Inflammatory macrophage treated with lipopolysaccharide for 1 hour (primary cell): ENCODE measurements around the gene QPRT.
A peak's percentile ranks its signal among the peaks of the same experiment; 100 is the strongest.
"Not testable (repeated sequence)": the region's sequence is repeated elsewhere in the genome, so short reads cannot be mapped to it uniquely, and the experiment has no call there.

Experiments used
- DNase-seq, 2 donors: peaks; one replicate each; pipeline ENCODE4 v3.0.0-alpha.2; 2020 to 2022

Gene QPRT

GRCh38 chr16:29720703-29721102, 41.7 kb downstream of the QPRT start:
- no peak for DNase-seq

DNA sequence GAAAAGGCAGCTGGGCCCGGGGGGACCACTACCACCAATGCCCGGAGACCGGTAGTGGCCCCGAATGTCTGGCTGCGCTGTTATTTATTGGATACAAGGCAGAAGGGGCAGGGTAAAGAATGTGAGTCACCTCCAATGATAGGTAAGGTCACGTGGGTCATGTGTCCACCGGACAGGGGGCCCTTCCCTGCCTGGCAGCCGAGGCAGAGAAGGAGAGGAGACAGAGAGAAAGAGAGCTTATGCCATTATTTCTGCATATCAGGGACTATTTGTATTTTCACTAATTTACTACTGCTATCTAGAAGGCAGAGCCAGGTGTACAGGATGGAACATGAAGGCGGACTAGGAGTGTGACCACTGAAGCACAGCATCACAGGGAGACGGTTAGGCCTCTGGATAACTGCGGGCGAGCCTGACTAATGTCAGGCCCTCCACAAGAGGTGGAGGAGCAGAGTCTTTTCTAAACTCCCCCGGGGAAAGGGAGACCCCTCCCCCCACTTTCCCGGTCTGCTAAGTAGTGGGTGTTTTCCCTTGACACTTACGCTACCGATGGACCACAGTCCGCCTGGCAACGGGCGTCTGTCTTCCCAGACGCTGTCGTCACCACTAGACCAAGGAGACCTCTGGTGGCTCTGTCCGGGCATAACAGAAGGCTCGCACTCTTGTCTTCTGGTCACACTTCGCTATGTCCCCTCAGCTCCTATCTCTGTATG, 42.3 kb downstream of the QPRT start:
- DNase-seq, result peak; percentile 53 to 79

DNA sequence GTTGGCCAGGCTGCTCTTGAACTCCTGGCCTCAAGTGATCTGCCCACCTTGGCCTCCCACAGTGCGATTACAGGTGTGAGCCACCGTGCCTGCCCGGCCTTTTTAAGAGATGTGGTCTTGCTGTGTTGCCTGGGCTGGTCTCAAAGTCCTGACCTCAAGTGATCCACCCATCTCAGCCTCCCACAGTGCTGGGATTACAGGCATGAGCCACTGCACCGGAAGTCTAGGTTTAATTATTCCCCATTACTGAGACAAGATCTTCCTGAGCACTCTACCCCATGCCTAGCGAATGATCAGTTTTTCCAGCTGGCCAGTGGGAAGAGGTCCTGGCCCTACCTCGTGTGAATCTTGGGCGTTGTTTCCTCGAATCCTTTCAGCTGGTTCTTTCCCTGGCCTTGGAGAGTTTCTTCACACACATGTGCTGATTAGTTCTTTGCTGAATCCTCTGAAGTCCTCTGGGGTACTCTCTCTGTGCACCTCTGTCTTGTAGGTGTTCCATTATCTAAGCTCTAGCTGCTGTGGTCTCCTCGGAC, 47.9 kb downstream of the QPRT start:
- no peak for DNase-seq

- DNase-seq, result no peak
These were observed 48.5 kb downstream of the QPRT start for GRCh38 chr16:29727452-29727851.

GRCh38 chr16:29729116-29729521, 50.1 kb downstream of the QPRT start:
- peak; percentile 32 to 44 for DNase-seq

GRCh38 chr16:29730649-29731048, 51.7 kb downstream of the QPRT start:
- no peak for DNase-seq

- DNase-seq, result not testable (repeated sequence)
These were observed 53.0 kb downstream of the QPRT start for GRCh38 chr16:29731768-29732601.

DNA sequence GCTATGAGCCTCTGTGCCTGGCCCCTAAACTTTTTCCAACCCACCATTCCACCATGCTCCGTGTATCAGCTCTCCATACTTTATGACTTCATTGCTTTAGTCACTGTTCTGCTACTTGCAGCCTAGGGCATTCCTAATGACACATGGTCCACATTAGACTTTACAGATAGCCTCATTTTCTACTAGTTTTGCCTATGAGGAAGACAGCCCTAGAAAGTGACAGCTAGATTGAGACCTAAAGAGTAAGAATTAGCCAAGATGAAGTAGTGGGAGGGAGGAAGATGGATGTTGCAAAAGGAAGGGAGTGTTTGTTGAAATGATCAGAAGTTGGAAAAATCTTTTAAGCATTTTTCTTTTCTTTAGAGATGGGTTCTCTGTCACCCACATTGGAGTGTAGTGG, 55.8 kb downstream of the QPRT start:
- peak; percentile 83 to 95 for DNase-seq

- no peak for DNase-seq
These were observed 57.1 kb downstream of the QPRT start for GRCh38 chr16:29736112-29736511.

DNA sequence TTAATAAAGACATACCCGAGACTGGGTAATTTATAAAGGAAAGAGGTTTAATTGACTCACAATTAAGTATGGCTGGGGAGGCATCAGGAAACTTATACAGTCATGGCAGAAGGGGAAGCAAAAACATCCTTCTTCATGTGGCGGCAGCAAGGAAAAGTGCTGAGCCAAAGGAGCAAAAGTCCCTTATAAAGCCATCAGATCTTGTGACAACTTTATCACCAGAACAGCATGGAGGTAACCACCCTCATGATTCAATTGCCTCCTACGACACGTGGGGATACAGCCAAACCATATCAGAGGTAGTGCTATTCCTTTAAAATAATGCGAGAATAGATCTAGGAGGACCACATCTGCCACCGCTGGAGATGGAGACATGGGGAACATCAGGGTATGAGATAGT, 57.8 kb downstream of the QPRT start:
- DNase-seq, result peak; percentile 84 to 93

DNA sequence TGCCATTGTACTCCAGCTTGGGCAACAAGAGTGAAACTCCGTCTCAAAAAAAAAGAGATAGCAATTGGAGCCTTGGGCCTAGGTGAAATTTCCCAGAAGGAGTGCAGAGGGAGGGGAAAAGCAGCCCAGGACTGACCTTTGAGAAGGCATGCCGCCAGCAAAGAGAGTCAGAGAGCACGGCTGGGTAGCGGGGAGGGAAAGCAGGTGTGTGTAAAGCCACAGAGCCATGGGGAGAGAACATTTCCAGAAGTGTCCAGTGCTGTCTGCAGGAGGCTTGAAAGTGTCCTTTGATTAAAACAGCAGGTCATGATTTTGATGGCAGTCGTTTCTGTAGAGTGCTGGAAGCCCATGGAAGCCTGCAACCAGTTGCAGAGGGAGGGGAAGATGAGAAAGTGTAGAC, 58.7 kb downstream of the QPRT start:
- no peak for DNase-seq

GRCh38 chr16:29738514-29738913, 59.5 kb downstream of the QPRT start:
- DNase-seq, result peak; percentile 73 to 74

DNA sequence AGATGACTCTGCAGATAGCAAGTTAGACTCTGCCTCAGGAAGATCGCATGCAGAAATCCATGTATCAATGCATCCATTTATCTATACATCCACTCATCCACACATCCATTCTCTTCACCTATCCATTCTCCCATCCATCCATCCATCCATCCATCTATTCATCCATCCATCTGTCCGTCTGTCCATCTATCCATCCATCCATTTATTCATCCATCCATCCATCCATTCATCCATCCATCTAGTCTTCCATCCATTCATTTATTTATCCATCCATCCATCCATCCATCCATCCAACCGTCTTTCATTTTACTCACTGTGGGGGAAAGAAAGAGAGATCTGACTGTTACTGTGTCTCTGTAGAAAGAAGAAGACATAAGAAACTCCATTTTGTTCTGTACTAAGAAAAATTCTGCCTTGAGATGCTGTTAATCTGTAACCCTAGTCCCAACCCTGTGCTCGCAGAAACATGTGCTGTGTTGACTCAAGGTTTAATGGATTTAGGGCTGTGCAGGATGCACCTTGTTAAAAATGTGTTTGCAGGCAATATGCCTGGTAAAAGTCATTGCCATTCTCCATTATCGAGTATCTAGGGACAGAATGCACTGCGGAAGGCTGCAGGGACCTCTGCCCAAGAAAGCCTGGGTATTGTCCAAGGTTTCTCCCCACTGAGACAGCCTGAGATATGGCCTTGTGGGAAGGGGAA, 61.1 kb downstream of the QPRT start:
- not testable (repeated sequence) for DNase-seq

DNA sequence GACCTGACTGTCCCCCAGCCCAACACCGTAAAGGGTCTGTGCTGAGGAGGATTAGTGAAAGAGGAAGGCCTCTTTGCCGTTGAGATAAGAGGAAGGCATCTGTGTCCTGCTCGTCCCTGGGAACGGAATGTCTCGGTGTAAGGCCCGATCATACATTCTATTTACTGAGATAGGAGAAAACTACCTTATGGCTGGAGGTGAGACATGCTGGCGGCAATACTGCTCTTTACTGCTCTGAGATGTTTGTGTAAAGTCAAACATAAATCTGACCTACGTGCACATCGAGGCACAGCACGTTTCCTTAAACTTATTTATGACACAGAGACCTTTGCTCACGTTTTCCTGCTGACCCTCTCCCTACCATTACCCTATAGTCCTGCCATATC, 61.6 kb downstream of the QPRT start:
- not testable (repeated sequence) for DNase-seq

DNA sequence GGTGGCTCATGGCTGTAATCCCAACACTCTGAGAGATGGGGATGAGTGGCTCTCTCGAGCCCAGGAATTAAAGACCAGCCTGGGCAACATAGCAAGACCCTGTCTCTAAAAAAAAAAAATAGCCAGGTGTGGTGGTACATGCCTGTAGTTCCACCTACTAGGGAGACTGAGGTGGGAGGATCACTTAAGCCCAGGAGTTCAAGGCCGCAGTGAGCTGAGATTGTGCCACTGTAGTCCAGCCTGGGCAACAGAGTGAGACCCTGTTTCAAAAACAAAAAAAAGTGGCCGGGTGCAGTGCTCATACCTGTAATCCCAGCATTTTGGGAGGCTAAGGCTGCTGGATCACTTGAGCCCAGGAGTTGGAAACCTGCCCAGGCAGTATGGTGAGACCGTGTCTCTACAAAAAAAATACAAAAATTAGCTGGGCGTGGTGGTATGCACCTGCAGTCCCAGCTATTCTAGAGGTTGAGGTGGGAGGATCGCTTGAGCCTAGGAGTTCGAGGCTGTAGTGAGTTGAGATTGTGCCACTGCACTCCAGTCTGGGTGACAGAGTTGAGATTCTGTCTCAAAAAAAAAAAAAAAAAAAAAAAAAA, 63.8 kb downstream of the QPRT start:
- DNase-seq, result no peak

- no peak for DNase-seq
These were observed 64.5 kb downstream of the QPRT start for GRCh38 chr16:29743475-29743826.

GRCh38 chr16:29743827-29744531, 65.0 kb downstream of the QPRT start:
- DNase-seq, result no peak

GRCh38 chr16:29744541-29745101, 65.6 kb downstream of the QPRT start:
- no peak for DNase-seq

DNA sequence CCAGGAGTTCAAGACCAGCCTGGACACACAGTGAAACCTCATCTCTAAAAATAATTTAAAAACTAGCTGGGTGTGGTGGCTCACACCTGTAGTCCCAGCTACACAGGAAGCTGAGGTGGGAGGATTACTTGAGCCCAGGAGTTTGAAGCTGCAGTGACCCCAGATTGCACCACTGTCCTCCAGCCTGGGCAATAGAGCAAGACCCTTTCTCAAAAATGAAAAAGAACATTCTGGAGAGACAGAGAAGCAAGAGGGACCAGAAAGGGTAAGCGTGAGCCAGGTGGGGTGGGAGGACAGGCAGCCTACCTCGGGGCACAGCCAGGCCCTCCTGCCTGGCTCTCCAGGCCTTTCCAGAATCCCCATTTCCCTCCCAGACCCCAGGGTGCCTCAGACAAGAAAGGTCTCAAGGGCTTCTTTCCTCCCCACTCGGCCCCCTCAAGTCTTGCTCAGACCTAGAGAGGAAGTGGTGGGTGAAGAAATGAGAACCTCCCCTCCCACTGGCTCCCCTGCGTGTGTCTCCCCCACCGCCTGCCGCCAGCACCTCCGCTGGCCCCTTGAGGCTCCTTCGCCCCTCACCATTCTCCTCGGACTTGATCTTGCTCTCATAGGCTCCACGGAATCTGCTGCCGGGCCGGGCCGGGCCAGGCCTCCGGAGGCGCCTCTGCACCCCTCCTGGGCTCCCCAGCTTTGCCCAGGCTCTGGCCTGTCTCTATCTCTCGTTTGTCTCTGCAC, 66.3 kb downstream of the QPRT start:
- peak; percentile 58 to 60 for DNase-seq

- peak; percentile 82 to 84 for DNase-seq
These were observed 66.9 kb downstream of the QPRT start, which contains the start of gene C16orf54 for GRCh38 chr16:29745853-29746345. TSS of gene C16orf54 (minus strand) at chr16:29745990. CDS start at chr16:29744951, 1,039 bp downstream.

DNA sequence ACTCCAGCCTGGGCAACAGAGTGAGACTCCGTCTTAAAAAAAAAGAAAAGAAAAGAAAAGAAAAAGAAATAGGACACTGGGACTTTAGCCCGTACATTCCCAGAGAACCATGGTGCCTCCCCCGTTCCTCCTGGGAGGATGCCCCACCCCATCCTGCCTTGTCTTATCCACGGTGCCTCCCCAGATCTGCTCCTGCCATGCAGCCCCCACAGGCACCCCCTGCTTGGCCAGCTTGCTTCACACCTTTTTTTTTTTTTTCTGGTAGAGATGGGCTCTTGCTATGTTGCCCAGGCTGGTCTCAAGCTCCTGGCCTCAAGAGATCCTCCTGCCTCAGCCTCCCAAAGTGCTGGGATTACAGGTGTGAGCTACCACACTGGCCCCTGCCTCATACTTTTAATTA, 67.5 kb downstream of the QPRT start:
- DNase-seq, result not testable (repeated sequence)
